OCI-LY3 (cell line): Measurements from ENCODE around the gene FXYD2.

ENCODE experiments used
- H2AFZ ChIP-seq: fragments of 200-600, 300-600 bp; shearing (Covaris generic); 2 replicates; pipeline ENCODE4 v1.6.0; 2014; ENCODE audit warnings: antibody characterized with exemption, low read depth, low read length
- H3K27ac ChIP-seq: fragments of 200-600, 300-600 bp; sonication (generic); 2 replicates; pipeline ENCODE4 v1.5.1; 2014; ENCODE audit warnings: mild to moderate bottlenecking, low read length, moderate library complexity, mixed read lengths
- H3K27me3 ChIP-seq: fragments of 200-600, 300-600 bp; sonication (generic); 2 replicates; pipeline ENCODE4 v1.6.1; 2014; ENCODE audit warnings: low read depth, low read length, mixed read lengths
- H3K36me3 ChIP-seq: fragments of 200-600, 300-600 bp; sonication (generic); replicated peaks from 2 replicates; pipeline ENCODE3; 2014; ENCODE audit warnings: low read depth, low read length, mixed read lengths
- H3K4me1 ChIP-seq: fragments of 300-600, 200-600 bp; sonication (generic); 2 replicates; pipeline ENCODE4 v1.6.1; 2014; ENCODE audit warnings: low read length, mixed read lengths
- H3K4me2 ChIP-seq: fragments of 200-600, 300-600 bp; sonication (generic); 2 replicates; pipeline ENCODE4 v1.6.1; 2014; ENCODE audit warnings: low read length, mixed read lengths
- H3K4me3 ChIP-seq: fragments of 300-600, 200-600 bp; sonication (generic); 2 replicates; pipeline ENCODE4 v1.5.1; 2014; ENCODE audit warnings: antibody characterized with exemption, mild to moderate bottlenecking, low read length, moderate library complexity
- H3K79me2 ChIP-seq: fragments of 300-600, 200-600 bp; shearing (Covaris generic); 2 replicates; pipeline ENCODE4 v1.6.1; 2014; ENCODE audit warnings: mild to moderate bottlenecking, low read length, mixed read lengths
- H3K9ac ChIP-seq: fragments of 300-600, 200-600 bp; shearing (Covaris generic); 2 replicates; pipeline ENCODE4 v1.6.0; 2014; ENCODE audit warnings: mild to moderate bottlenecking, low read length, moderate library complexity
- H3K9me3 ChIP-seq: fragments of 200-600, 300-600 bp; shearing (Covaris generic); 2 replicates; pipeline ENCODE4 v1.6.1; 2014; ENCODE audit warnings: low read length, mixed read lengths; ENCODE audit not compliant: insufficient read depth
- H4K20me1 ChIP-seq: fragments of 200-600, 300-600 bp; sonication (generic); 2 replicates; pipeline ENCODE4 v1.6.1; 2016; ENCODE audit warnings: low read length, mixed read lengths; ENCODE audit not compliant: insufficient read depth
- EZH2phosphoT487 ChIP-seq: fragments of 200-600 bp; shearing (Covaris generic); IDR thresholded peaks from 2 replicates; pipeline ENCODE4 v1.6.1; 2018; ENCODE audit warnings: antibody characterized with exemption, mixed run types, low read depth
- TF ChIP-seq, protein P1 (sequence below): fragments of 200-600, 300-600 bp; sonication (generic); IDR thresholded peaks from 2 replicates; pipeline ENCODE4 v1.5.1; 2014; ENCODE audit warnings: antibody characterized with exemption, low read length, low read depth

The FXYD2 gene

DNA sequence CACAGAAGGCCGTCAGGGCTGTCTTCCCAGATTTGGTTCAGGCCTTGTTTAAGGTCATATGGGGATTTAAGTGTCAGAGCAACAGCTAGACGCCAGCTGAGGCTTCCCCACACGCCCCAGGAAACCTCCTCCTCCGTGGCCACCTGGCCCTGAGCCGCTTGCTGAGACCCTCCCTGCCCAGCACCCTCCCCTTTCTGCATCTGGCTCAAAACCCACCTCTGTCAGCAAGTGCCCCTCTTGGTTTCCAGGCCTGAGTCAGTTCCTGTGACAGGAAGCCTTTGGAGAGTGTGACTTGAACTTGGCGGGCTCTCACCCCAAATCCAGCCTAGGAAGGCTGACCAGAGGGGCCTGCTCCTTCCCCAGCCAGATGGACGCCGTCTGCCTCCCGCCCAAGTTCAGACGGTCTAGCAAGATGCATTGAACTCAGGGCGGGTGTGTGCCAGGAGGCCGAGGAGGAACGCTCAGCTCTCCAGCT, 561 bp downstream of the FXYD2 start:
- H3K9me3 ChIP-seq = no peaks in the 10 kb centered on the region
- no peaks in the 10 kb centered on the region for H4K20me1 ChIP-seq
- peak overlapping the region; percentile 54 for H3K4me2 ChIP-seq
- peak overlapping the region; percentile 47 for H3K27ac ChIP-seq
- H3K9ac ChIP-seq = peak overlapping the region; percentile 62
- no peaks in the 10 kb centered on the region for H3K79me2 ChIP-seq
- peak overlapping the region; percentile 78 for H2AFZ ChIP-seq
- H3K4me3 ChIP-seq = peak overlapping the region; percentile 13; the same call in 1 of the 2 replicates
- no peak for TF ChIP-seq EZH2phosphoT487
- TF ChIP-seq, protein P1, sequence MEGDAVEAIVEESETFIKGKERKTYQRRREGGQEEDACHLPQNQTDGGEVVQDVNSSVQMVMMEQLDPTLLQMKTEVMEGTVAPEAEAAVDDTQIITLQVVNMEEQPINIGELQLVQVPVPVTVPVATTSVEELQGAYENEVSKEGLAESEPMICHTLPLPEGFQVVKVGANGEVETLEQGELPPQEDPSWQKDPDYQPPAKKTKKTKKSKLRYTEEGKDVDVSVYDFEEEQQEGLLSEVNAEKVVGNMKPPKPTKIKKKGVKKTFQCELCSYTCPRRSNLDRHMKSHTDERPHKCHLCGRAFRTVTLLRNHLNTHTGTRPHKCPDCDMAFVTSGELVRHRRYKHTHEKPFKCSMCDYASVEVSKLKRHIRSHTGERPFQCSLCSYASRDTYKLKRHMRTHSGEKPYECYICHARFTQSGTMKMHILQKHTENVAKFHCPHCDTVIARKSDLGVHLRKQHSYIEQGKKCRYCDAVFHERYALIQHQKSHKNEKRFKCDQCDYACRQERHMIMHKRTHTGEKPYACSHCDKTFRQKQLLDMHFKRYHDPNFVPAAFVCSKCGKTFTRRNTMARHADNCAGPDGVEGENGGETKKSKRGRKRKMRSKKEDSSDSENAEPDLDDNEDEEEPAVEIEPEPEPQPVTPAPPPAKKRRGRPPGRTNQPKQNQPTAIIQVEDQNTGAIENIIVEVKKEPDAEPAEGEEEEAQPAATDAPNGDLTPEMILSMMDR = no peak
- no peaks in the 10 kb centered on the region for H3K27me3 ChIP-seq
- no peaks in the 10 kb centered on the region for H3K36me3 ChIP-seq
- peaks cover 78% of the 10 kb centered on the region for H3K4me1 ChIP-seq

DNA sequence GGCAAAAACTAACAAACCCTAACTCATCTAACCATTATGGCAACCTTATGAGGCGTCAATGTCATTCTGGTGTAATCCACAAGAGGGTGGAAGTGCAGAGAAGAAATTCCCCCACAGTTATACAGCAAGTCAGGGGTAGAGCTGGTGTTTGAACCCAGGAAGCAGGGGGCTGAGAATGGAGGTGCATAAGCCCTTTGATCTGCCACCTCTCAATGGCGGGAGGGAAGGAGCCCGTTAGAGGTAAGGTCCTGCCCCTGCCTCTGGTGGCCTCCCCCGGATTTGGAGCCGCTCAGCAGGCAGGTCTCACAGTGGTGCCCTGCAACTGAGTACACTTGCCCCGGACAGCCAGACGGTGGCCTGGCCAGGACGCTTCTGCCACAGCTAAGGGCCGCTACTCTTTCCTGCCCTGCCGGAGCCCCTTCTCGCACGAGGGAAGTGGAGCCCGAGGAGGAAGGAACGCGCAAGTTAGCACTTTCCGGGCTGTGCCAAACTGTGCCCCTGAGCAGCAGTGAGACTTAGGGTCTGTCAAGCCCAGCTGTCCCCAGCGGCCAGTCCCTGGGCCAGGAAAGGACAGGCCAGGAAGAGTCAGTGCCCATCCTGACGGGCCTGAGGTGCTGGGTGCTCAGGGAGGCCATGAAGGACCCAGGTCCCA, 1.1 kb downstream of the FXYD2 start:
- Histone ChIP-seq H3K79me2 (no peaks in the 10 kb centered on the region), H3K4me3 (peak overlapping the region; percentile 13; the same call in 1 of the 2 replicates), H3K4me2 (peak overlapping the region; percentile 54), H3K27ac (peak overlapping the region; percentile 47), H3K36me3 (no peaks in the 10 kb centered on the region), H3K9me3 (no peaks in the 10 kb centered on the region), H4K20me1 (no peaks in the 10 kb centered on the region), H2AFZ (peak overlapping the region; percentile 78), H3K27me3 (no peaks in the 10 kb centered on the region), H3K4me1 (peaks cover 78% of the 10 kb centered on the region), H3K9ac (peak overlapping the region; percentile 62)
- TF ChIP-seq, protein P1 = peak; percentile 69
- TF ChIP-seq EZH2phosphoT487 = no peak

DNA sequence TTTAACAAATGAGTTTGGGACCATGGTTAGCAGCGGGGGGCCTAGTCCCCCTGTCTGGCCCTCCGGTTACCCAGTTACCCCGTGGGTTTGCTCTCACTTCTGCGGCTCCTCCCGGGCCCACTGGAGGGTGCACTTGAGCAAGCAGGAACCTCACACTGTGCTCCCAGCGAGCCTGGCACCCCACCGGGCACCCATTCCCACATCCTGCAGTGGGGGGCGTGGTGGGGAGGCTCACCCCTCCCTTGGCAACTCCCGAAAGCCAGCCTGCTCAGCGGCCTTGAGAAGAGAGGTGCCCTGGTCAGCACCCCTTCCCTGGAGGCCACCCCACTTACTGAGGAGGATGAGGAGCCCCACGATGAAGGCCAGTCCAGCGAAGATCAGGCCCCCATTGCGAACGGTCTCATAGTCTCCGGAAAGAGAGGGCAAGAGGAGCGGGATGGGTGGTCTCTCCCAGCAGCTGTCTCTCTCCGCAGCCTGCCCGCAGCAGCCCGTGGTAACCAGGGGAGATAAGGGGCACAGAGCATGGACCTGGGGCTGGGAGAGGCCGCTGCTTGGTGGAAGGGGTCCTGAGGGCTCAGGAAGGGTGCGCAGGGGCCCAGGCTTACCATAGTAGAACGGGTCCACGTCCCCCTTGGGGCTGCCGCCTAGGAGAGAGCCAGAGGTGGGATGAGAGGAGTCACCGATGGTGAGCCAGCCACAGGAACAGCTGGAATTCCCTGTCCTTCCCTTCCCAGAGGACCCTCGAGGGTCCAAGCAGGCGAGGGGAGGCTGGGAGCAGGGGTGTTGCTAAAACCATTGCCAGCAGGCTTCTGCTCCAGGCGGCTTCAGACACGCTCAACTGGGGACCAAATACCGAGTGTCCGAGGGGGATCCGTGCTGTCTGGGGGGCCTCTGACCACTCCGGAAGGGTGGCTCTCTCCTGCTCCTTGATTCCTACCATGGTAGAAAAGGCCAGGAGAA, 2.2 kb downstream of the FXYD2 start:
- Histone ChIP-seq H3K4me3 (no peak overlapping the region), H4K20me1 (no peaks in the 10 kb centered on the region), H2AFZ (0 out of 2 replicates have a peak overlapping the region, but pooled peaks have one; percentile 10), H3K36me3 (no peaks in the 10 kb centered on the region), H3K4me1 (peaks cover 78% of the 10 kb centered on the region), H3K79me2 (no peaks in the 10 kb centered on the region), H3K27me3 (no peaks in the 10 kb centered on the region), H3K4me2 (peak overlapping the region; percentile 54), H3K9me3 (no peaks in the 10 kb centered on the region), H3K9ac (peak overlapping the region; percentile 62; the same call in 1 of the 2 replicates), H3K27ac (peak overlapping the region; percentile 47; the same call in 1 of the 2 replicates)
- TF ChIP-seq EZH2phosphoT487 = no peak
- TF ChIP-seq, protein P1 = peak; percentile 78

DNA sequence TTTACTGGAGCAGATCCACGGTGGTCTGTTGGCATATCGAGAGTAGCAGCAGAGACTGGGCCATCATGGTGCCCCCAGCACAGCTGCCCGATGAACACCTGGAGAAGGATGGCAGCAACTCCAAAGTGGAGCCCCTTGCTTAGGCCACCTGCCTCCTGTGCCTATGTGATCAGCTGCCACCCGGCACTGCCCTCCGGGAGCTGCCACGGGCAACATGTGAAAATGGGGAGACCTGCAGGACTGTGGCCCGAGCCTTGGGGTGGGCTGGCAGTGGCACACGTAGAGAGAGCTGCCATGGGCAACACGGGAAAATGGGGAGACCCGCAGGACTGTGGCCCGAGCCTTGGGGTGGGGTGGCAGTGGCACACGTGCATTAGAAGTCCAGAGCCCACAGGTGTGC, 3.1 kb downstream of the FXYD2 start:
- H3K27me3 ChIP-seq = no peaks in the 10 kb centered on the region
- H3K9ac ChIP-seq = no peak overlapping the region
- no peak overlapping the region for H3K27ac ChIP-seq
- no peaks in the 10 kb centered on the region for H4K20me1 ChIP-seq
- H3K4me2 ChIP-seq = no peak overlapping the region
- H3K4me1 ChIP-seq = peaks cover 82% of the 10 kb centered on the region
- H2AFZ ChIP-seq = no peak overlapping the region
- H3K4me3 ChIP-seq = no peak overlapping the region
- TF ChIP-seq EZH2phosphoT487 = no peak
- TF ChIP-seq, protein P1 = no peak
- H3K36me3 ChIP-seq = no peaks in the 10 kb centered on the region
- H3K9me3 ChIP-seq = no peaks in the 10 kb centered on the region
- no peaks in the 10 kb centered on the region for H3K79me2 ChIP-seq
